Vagina (tissue), 2 donors: Measurements from ENCODE around the gene MKI67.

Source experiments
- POLR2AphosphoS5 ChIP-seq, 2 donors: sonication (generic); formaldehyde crosslinking; IDR thresholded peaks; one replicate each; pipeline ENCODE4 v1.9.0; 2017; ENCODE audit warnings: antibody characterized with exemption in 2 of 2, mild to moderate bottlenecking in 2 of 2, low read depth in 1 of 2; ENCODE audit not compliant: insufficient read depth in 1 of 2
- TF ChIP-seq, protein P1 (sequence below), 3 experiments: fragments of 450-650 bp in 2 of 3; fragments of 200-600 bp in 1 of 3; sonication (generic) in 1 of 3; IDR thresholded peaks; one replicate each; pipeline ENCODE4 v1.5.1; 2017 to 2019; ENCODE audit warnings: antibody characterized with exemption in 3 of 3, mild to moderate bottlenecking in 2 of 3, moderate library complexity in 2 of 3

DNA sequence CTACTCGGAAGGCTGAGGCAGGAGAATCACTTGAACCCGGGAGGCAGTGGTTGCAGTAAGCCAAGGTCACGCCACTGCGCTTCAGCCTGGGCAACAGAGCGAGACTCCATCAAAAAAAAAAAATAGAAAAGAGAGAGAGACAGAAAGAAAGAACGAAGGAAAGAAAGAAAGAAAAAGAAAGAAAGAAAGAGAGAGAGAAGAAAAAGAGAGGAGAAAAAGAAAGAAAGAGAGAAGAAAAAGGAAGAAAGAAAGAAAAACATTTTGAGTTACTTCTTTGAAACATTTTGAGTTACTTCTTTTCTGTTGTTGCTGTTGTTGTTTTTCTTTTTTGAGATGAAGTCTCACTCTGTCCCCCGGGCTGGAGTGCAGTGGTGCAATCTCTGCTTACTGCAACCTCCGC is 2.4 kb upstream of the MKI67 start:
- TF ChIP-seq, protein P1, sequence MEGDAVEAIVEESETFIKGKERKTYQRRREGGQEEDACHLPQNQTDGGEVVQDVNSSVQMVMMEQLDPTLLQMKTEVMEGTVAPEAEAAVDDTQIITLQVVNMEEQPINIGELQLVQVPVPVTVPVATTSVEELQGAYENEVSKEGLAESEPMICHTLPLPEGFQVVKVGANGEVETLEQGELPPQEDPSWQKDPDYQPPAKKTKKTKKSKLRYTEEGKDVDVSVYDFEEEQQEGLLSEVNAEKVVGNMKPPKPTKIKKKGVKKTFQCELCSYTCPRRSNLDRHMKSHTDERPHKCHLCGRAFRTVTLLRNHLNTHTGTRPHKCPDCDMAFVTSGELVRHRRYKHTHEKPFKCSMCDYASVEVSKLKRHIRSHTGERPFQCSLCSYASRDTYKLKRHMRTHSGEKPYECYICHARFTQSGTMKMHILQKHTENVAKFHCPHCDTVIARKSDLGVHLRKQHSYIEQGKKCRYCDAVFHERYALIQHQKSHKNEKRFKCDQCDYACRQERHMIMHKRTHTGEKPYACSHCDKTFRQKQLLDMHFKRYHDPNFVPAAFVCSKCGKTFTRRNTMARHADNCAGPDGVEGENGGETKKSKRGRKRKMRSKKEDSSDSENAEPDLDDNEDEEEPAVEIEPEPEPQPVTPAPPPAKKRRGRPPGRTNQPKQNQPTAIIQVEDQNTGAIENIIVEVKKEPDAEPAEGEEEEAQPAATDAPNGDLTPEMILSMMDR (IDR thresholded peaks at IDR 0.05) = no peak
- TF ChIP-seq POLR2AphosphoS5 (IDR thresholded peaks at IDR 0.05; ENCODE audit: insufficient read depth in 1 of 2, low read depth in 1 of 2) = no peak
